Measurements from ENCODE around the gene PIGBOS1. TPM values are rescaled to one million over a fixed set of nuclear protein-coding genes. Genes with fewer than 3 reads are reported as not detected.
"Not testable (repeated sequence)": the region's sequence is repeated elsewhere in the genome, so short reads cannot be mapped to it uniquely, and the experiment has no call there.

PIGBOS1 gene
- polyA plus RNA-seq, 1 donor from 2014 or later = 36.0 TPM

GRCh38 chr15:55284426-55284825 is 34.5 kb downstream of the PIGBOS1 start:
- Mint-ChIP-seq H3K4me1 (peaks cover 35 to 49% (median 45%) of the 10 kb centered on the region in 3 donors), H3K9me3 (no peaks in the 10 kb centered on the region), H3K36me3 (no peaks in the 10 kb centered on the region), H3K27me3 (no peaks in the 10 kb centered on the region), H3K27ac (no peak overlapping the region), H3K4me3 (no peak overlapping the region)

- Mint-ChIP-seq H3K4me1 (peaks cover 37 to 52% (median 48%) of the 10 kb centered on the region in 3 donors), H3K27ac (peak overlapping the region in 1 of 3 donors; percentile 90), H3K9me3 (no peaks in the 10 kb centered on the region), H3K27me3 (no peaks in the 10 kb centered on the region), H3K4me3 (peak overlapping the region in 1 of 4 donors; percentile 14), H3K36me3 (no peaks in the 10 kb centered on the region)
Observed at GRCh38 chr15:55283379-55284147, 35.4 kb downstream of the PIGBOS1 start.

GRCh38 chr15:55282284-55282833 is 36.6 kb downstream of the PIGBOS1 start:
- Mint-ChIP-seq H3K9me3 (no peaks in the 10 kb centered on the region), H3K36me3 (no peaks in the 10 kb centered on the region), H3K4me3 (peak overlapping the region in 1 of 4 donors; percentile 13), H3K27ac (peak overlapping the region; percentile 10 to 90 (median 24)), H3K27me3 (no peaks in the 10 kb centered on the region), H3K4me1 (peaks cover 40 to 56% (median 52%) of the 10 kb centered on the region in 3 donors)

GRCh38 chr15:55281517-55282228 is 37.2 kb downstream of the PIGBOS1 start:
- Mint-ChIP-seq H3K4me3 (peak overlapping the region in 2 of 4 donors; percentile 13 to 20), H3K27ac (peak overlapping the region in 1 of 3 donors; percentile 90)

GRCh38 chr15:55280589-55280988 is 38.3 kb downstream of the PIGBOS1 start:
- not testable (repeated sequence) for H3K4me3 Mint-ChIP-seq, H3K36me3 Mint-ChIP-seq, H3K27me3 Mint-ChIP-seq, H3K9me3 Mint-ChIP-seq
- peak overlapping the region in 1 of 3 donors; percentile 34 for H3K27ac Mint-ChIP-seq
- peaks cover 46 to 56% (median 55%) of the 10 kb centered on the region in 3 donors for H3K4me1 Mint-ChIP-seq

More at GRCh38 chr15:55281517-55282228, 37.2 kb downstream of the PIGBOS1 start:
- H3K27me3 Mint-ChIP-seq = no peaks in the 10 kb centered on the region
- no peaks in the 10 kb centered on the region for H3K9me3 Mint-ChIP-seq
- H3K36me3 Mint-ChIP-seq = peaks cover 3% of the 10 kb centered on the region
- H3K4me1 Mint-ChIP-seq = peaks cover 42 to 63% (median 59%) of the 10 kb centered on the region in 3 donors

GRCh38 chr15:55279746-55280351 is 39.1 kb downstream of the PIGBOS1 start:
- H3K4me1 Mint-ChIP-seq = peaks cover 44 to 52% (median 49%) of the 10 kb centered on the region in 3 donors
- peaks cover 3% of the 10 kb centered on the region for H3K36me3 Mint-ChIP-seq
- H3K4me3 Mint-ChIP-seq = peak overlapping the region in 3 of 4 donors; percentile 24 to 63 (median 52)
- H3K27me3 Mint-ChIP-seq = no peaks in the 10 kb centered on the region
- H3K9me3 Mint-ChIP-seq = no peaks in the 10 kb centered on the region
- H3K27ac Mint-ChIP-seq = peak overlapping the region; percentile 62 to 91 (median 83)

- peak overlapping the region; percentile 62 to 91 (median 83) for H3K27ac Mint-ChIP-seq
- no peaks in the 10 kb centered on the region for H3K27me3 Mint-ChIP-seq
- H3K9me3 Mint-ChIP-seq = no peaks in the 10 kb centered on the region
- peaks cover 3% of the 10 kb centered on the region for H3K36me3 Mint-ChIP-seq
- H3K4me1 Mint-ChIP-seq = peaks cover 42 to 48% (median 43%) of the 10 kb centered on the region in 3 donors
- peak overlapping the region in 3 of 4 donors; percentile 24 to 63 (median 52) for H3K4me3 Mint-ChIP-seq
Observed at GRCh38 chr15:55279100-55279745, 39.7 kb downstream of the PIGBOS1 start.

GRCh38 chr15:55277715-55278114 is 41.2 kb downstream of the PIGBOS1 start:
- Mint-ChIP-seq H3K4me3 (peak overlapping the region in 2 of 4 donors; percentile 66 to 75), H3K36me3 (peaks cover 6% of the 10 kb centered on the region), H3K27ac (peak overlapping the region in 1 of 3 donors; percentile 66), H3K9me3 (no peaks in the 10 kb centered on the region), H3K4me1 (peaks cover 40 to 52% (median 41%) of the 10 kb centered on the region in 3 donors), H3K27me3 (no peaks in the 10 kb centered on the region)

- peak overlapping the region; percentile 66 to 78 (median 69) for H3K27ac Mint-ChIP-seq
- H3K9me3 Mint-ChIP-seq = no peaks in the 10 kb centered on the region
- peaks cover 6% of the 10 kb centered on the region for H3K36me3 Mint-ChIP-seq
- no peaks in the 10 kb centered on the region for H3K27me3 Mint-ChIP-seq
- H3K4me1 Mint-ChIP-seq = peaks cover 39 to 50% (median 41%) of the 10 kb centered on the region in 3 donors
- H3K4me3 Mint-ChIP-seq = peak overlapping the region in 3 of 4 donors; percentile 66 to 81 (median 75)
Observed at GRCh38 chr15:55277116-55277564, 41.8 kb downstream of the PIGBOS1 start.

GRCh38 chr15:55276324-55276723 is 42.6 kb downstream of the PIGBOS1 start:
- Mint-ChIP-seq H3K27ac (no peak overlapping the region), H3K27me3 (no peaks in the 10 kb centered on the region), H3K36me3 (peaks cover 6% of the 10 kb centered on the region), H3K9me3 (no peaks in the 10 kb centered on the region), H3K4me3 (peak overlapping the region in 1 of 4 donors; percentile 81), H3K4me1 (peaks cover 36 to 50% (median 39%) of the 10 kb centered on the region in 3 donors)

- no peaks in the 10 kb centered on the region for H3K9me3 Mint-ChIP-seq
- peaks cover 16 to 48% (median 21%) of the 10 kb centered on the region in 3 donors for H3K4me1 Mint-ChIP-seq
- no peak overlapping the region for H3K4me3 Mint-ChIP-seq
- no peak overlapping the region for H3K27ac Mint-ChIP-seq
- no peaks in the 10 kb centered on the region for H3K27me3 Mint-ChIP-seq
- peaks cover 8% of the 10 kb centered on the region for H3K36me3 Mint-ChIP-seq
Observed at GRCh38 chr15:55270291-55270690, 48.6 kb downstream of the PIGBOS1 start.

GRCh38 chr15:55268176-55268695 is 50.7 kb downstream of the PIGBOS1 start:
- peaks cover 16 to 39% (median 19%) of the 10 kb centered on the region in 3 donors for H3K4me1 Mint-ChIP-seq
- H3K27me3 Mint-ChIP-seq = no peaks in the 10 kb centered on the region
- H3K36me3 Mint-ChIP-seq = peaks cover 8% of the 10 kb centered on the region
- peak overlapping the region in 2 of 4 donors; percentile 51 to 82 for H3K4me3 Mint-ChIP-seq
- no peaks in the 10 kb centered on the region for H3K9me3 Mint-ChIP-seq
- peak overlapping the region in 1 of 3 donors; percentile 85 for H3K27ac Mint-ChIP-seq

GRCh38 chr15:55267401-55268175 is 51.3 kb downstream of the PIGBOS1 start:
- Mint-ChIP-seq H3K27me3 (no peaks in the 10 kb centered on the region), H3K27ac (peak overlapping the region; percentile 33 to 85 (median 76))

More at GRCh38 chr15:55267401-55268175, 51.3 kb downstream of the PIGBOS1 start:
- no peaks in the 10 kb centered on the region for H3K9me3 Mint-ChIP-seq
- peaks cover 13 to 37% (median 19%) of the 10 kb centered on the region in 3 donors for H3K4me1 Mint-ChIP-seq
- H3K36me3 Mint-ChIP-seq = peaks cover 12% of the 10 kb centered on the region
- peak overlapping the region; percentile 41 to 88 (median 76) for H3K4me3 Mint-ChIP-seq

All from IgD-negative memory B cell (primary cell).